ENCODE results near the gene MAGOH.

Gene MAGOH

DNA sequence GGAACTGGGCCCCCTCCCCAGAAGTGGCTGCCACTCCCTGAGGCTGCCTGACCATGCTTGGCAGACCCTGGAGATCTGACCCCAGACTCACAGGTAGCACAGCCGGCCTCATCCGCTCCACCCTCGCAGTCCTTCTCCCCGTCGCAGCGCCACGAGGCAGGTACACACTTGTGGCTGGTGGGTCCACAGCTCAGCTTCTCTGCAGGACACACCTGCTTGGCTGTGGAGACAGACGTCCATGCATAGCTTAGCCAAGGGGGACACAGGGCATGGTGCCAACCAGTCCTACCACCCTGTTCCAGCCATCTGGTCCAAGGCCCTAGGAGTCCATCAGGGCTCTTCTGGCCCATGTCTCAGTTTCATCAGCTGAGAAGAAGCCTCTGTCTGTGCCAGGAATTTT lies 42.2 kb upstream of the MAGOH start:
- H3K9ac ChIP-seq (ENCODE audit: low read length), result no peak overlapping the region
- H3K36me3 ChIP-seq (ENCODE audit: insufficient read depth, low read length), result peaks cover 72% of the 10 kb centered on the region
- no peak overlapping the region for H3K4me3 ChIP-seq (ENCODE audit: low read depth, low read length, poor library complexity, severe bottlenecking)
- H3K9me3 ChIP-seq (ENCODE audit: low read length), result no peaks in the 10 kb centered on the region
- no peaks in the 10 kb centered on the region for H3K79me2 ChIP-seq (ENCODE audit: insufficient read depth, low read length)
- H4K20me1 ChIP-seq (ENCODE audit: insufficient read depth, low read length), result no peaks in the 10 kb centered on the region
- no peak for TF ChIP-seq EZH2 (IDR thresholded peaks at IDR 0.05; ENCODE audit: borderline replicate concordance, low read length)
- TF ChIP-seq, protein P1, sequence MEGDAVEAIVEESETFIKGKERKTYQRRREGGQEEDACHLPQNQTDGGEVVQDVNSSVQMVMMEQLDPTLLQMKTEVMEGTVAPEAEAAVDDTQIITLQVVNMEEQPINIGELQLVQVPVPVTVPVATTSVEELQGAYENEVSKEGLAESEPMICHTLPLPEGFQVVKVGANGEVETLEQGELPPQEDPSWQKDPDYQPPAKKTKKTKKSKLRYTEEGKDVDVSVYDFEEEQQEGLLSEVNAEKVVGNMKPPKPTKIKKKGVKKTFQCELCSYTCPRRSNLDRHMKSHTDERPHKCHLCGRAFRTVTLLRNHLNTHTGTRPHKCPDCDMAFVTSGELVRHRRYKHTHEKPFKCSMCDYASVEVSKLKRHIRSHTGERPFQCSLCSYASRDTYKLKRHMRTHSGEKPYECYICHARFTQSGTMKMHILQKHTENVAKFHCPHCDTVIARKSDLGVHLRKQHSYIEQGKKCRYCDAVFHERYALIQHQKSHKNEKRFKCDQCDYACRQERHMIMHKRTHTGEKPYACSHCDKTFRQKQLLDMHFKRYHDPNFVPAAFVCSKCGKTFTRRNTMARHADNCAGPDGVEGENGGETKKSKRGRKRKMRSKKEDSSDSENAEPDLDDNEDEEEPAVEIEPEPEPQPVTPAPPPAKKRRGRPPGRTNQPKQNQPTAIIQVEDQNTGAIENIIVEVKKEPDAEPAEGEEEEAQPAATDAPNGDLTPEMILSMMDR (IDR thresholded peaks at IDR 0.05; ENCODE audit: low read length), result no peak
- no peak overlapping the region for H3K27ac ChIP-seq (ENCODE audit: low read depth, low read length, poor library complexity, severe bottlenecking)
- H3F3A ChIP-seq (ENCODE audit: insufficient read depth, low read length), result no peaks in the 10 kb centered on the region
- no peak overlapping the region for H3K4me2 ChIP-seq (ENCODE audit: low read length)
- H3K9me2 ChIP-seq (ENCODE audit: low read depth, low read length), result no peaks in the 10 kb centered on the region
- no peaks in the 10 kb centered on the region for H3K27me3 ChIP-seq (ENCODE audit: insufficient read depth, low read length)
- no peak overlapping the region for H2AFZ ChIP-seq (ENCODE audit: low read length)
- no peaks in the 10 kb centered on the region for H3K4me1 ChIP-seq (ENCODE audit: insufficient read depth, low read length, severe bottlenecking)

DNA sequence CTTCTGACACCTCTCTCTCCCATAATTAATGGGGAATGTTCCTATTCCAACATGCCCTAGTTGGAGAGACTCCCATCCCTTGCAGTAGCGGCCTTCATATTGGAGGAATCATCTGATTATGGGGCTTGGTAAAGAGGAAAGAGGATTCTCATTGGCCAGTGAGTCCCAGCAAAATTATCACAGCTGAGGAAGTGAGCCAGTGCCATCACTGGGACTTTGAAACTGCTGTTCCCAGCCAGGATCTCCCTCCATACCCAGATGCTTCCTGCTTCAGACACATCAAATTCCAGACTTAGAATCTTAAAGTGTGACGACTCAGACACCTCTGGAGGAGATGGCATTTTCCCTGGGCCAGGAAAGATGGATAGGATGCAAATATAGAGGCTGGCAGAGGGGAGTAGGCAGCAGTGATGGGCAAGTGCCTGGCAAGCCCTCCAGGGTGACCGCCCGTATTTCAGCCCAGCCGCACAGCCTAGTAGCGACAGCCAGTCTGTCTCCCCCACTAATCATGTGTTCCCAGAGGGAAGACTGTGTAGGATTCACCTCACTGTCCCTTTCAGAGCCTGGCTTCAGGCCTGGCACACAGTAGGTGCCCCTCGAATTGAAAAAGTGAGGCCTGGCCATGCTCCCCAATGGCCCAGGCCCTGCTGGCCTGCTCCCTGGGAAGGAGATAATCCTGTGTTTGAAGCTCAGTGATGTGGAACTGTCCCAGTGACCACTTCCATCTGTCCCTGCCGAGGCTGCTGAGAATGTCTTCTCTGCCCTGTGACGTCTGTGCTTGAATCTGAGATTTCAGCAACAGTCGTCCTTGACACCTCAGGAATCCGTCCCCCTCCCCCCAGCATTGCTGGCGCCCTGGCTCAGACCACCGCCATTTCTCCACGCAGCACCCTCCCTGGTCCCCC lies 41.2 kb upstream of the MAGOH start:
- Histone ChIP-seq H3K9me3 (ENCODE audit: low read length) (no peaks in the 10 kb centered on the region), H2AFZ (ENCODE audit: low read length) (no peak overlapping the region), H3F3A (ENCODE audit: insufficient read depth, low read length) (no peaks in the 10 kb centered on the region), H3K9ac (ENCODE audit: low read length) (no peak overlapping the region), H3K27ac (ENCODE audit: low read depth, low read length, poor library complexity, severe bottlenecking) (no peak overlapping the region), H4K20me1 (ENCODE audit: insufficient read depth, low read length) (no peaks in the 10 kb centered on the region), H3K27me3 (ENCODE audit: insufficient read depth, low read length) (no peaks in the 10 kb centered on the region), H3K4me1 (ENCODE audit: insufficient read depth, low read length, severe bottlenecking) (no peaks in the 10 kb centered on the region), H3K4me3 (ENCODE audit: low read depth, low read length, poor library complexity, severe bottlenecking) (no peak overlapping the region), H3K36me3 (ENCODE audit: insufficient read depth, low read length) (peaks cover 72% of the 10 kb centered on the region), H3K79me2 (ENCODE audit: insufficient read depth, low read length) (no peaks in the 10 kb centered on the region), H3K9me2 (ENCODE audit: low read depth, low read length) (no peaks in the 10 kb centered on the region), H3K4me2 (ENCODE audit: low read length) (no peak overlapping the region)
- TF ChIP-seq EZH2 (IDR thresholded peaks at IDR 0.05; ENCODE audit: borderline replicate concordance, low read length), result no peak
- TF ChIP-seq, protein P1 (IDR thresholded peaks at IDR 0.05; ENCODE audit: low read length), result no peak

DNA sequence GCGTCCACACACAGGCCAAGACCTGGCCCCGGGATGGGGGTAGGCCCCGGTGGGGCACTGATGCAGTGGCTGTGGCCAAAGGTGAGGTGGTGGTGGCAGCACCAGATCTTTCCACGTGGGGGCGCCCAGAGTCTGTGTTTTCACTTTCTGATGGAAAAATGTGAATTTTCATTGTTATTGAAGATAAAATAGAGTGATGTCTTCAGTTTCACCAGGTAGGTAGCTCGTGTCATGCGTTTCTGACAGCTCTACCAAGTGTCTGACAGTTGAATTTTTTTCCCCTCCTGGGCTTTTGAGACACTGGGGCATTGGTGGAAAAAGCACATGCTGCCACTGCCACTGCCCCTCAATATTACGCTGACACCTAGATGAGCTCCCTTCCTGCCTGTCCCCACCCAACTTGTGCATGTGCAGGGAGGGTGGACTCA lies 40.0 kb upstream of the MAGOH start:
- Histone ChIP-seq H2AFZ (ENCODE audit: low read length) (no peak overlapping the region), H3K4me2 (ENCODE audit: low read length) (no peak overlapping the region), H3K9ac (ENCODE audit: low read length) (no peak overlapping the region), H3K4me3 (ENCODE audit: low read depth, low read length, poor library complexity, severe bottlenecking) (no peak overlapping the region), H3K9me2 (ENCODE audit: low read depth, low read length) (no peaks in the 10 kb centered on the region), H3K36me3 (ENCODE audit: insufficient read depth, low read length) (peaks cover 79% of the 10 kb centered on the region), H3F3A (ENCODE audit: insufficient read depth, low read length) (no peaks in the 10 kb centered on the region), H3K27me3 (ENCODE audit: insufficient read depth, low read length) (no peaks in the 10 kb centered on the region), H4K20me1 (ENCODE audit: insufficient read depth, low read length) (no peaks in the 10 kb centered on the region), H3K79me2 (ENCODE audit: insufficient read depth, low read length) (no peaks in the 10 kb centered on the region), H3K27ac (ENCODE audit: low read depth, low read length, poor library complexity, severe bottlenecking) (no peak overlapping the region), H3K9me3 (ENCODE audit: low read length) (no peaks in the 10 kb centered on the region), H3K4me1 (ENCODE audit: insufficient read depth, low read length, severe bottlenecking) (no peaks in the 10 kb centered on the region)
- no peak for TF ChIP-seq EZH2 (IDR thresholded peaks at IDR 0.05; ENCODE audit: borderline replicate concordance, low read length)
- TF ChIP-seq, protein P1 (IDR thresholded peaks at IDR 0.05; ENCODE audit: low read length), result peak; percentile 96
